ENCODE measurements around the gene INTS15. TPM values are rescaled to one million over a fixed set of nuclear protein-coding genes. Genes with fewer than 3 reads are reported as not detected.

The INTS15 gene
- total and polyA plus RNA-seq, 11 donors, result 7.1 to 22.7 (median 15.3) TPM

GRCh38 chr7:6604458-6604857 is 14.6 kb downstream of the INTS15 start:
- DNase-seq (peak in 1 of 5 donors; percentile 40), ATAC-seq (no peak)
- peaks cover 0 to 91% (median 76%) of the 10 kb centered on the region in 9 donors for H3K36me3 ChIP-seq
- no peak for TF ChIP-seq CTCF (IDR thresholded peaks at IDR 0.05)
- no peak for TF ChIP-seq POLR2A (IDR thresholded peaks at IDR 0.05)
- no peaks in the 10 kb centered on the region for H3K27me3 ChIP-seq
- H3K4me1 ChIP-seq, result no peaks in the 10 kb centered on the region
- H3K4me3 ChIP-seq, result no peak overlapping the region
- H3K27ac ChIP-seq, result no peak overlapping the region
- WGBS, 4 donors, result 88 to 94% (median 90%) methylated on average over 10 of the region's 10 CpGs
- no peaks in the 10 kb centered on the region for H3K9me3 ChIP-seq
- intact Hi-C loops (cut with DNase I), result no loop called here

- H3K36me3 ChIP-seq, result peaks cover 0 to 67% (median 54%) of the 10 kb centered on the region in 9 donors
- DNase-seq, result no peak
- TF ChIP-seq POLR2A (IDR thresholded peaks at IDR 0.05) (no peak), CTCF (IDR thresholded peaks at IDR 0.05) (no peak)
These were observed 17.2 kb downstream of the INTS15 start for GRCh38 chr7:6606866-6607583.

GRCh38 chr7:6607651-6608051 is 17.8 kb downstream of the INTS15 start:
- Histone ChIP-seq H3K9me3 (no peaks in the 10 kb centered on the region), H3K4me1 (no peaks in the 10 kb centered on the region), H3K27me3 (no peaks in the 10 kb centered on the region), H3K4me3 (no peak overlapping the region), H3K27ac (no peak overlapping the region), H3K36me3 (peaks cover 0 to 61% (median 48%) of the 10 kb centered on the region in 9 donors)
- intact Hi-C loops (cut with DNase I), result no loop called here
- WGBS, 4 donors, result 90 to 95% (median 94%) methylated on average over 37 to 38 of the region's 38 CpGs
- no peak for TF ChIP-seq POLR2A (IDR thresholded peaks at IDR 0.05)
- no peak for DNase-seq
- ATAC-seq, result peak in 2 of 4 donors; percentile 16 to 25

More at GRCh38 chr7:6606866-6607583, 17.2 kb downstream of the INTS15 start:
- 92 to 95% (median 92%) methylated on average over 33 to 36 of the region's 36 CpGs for WGBS, 4 donors
- Histone ChIP-seq H3K4me3 (no peak overlapping the region), H3K27ac (no peak overlapping the region), H3K4me1 (no peaks in the 10 kb centered on the region), H3K9me3 (no peaks in the 10 kb centered on the region), H3K27me3 (no peaks in the 10 kb centered on the region)
- intact Hi-C loops (cut with DNase I), result no loop called here
- ATAC-seq, result peak in 1 of 4 donors; percentile 12

- Histone ChIP-seq H3K27me3 (no peaks in the 10 kb centered on the region), H3K36me3 (peaks cover 0 to 56% (median 43%) of the 10 kb centered on the region in 9 donors), H3K27ac (no peak overlapping the region), H3K4me1 (no peaks in the 10 kb centered on the region), H3K9me3 (no peaks in the 10 kb centered on the region), H3K4me3 (no peak overlapping the region)
- DNase-seq (no peak), ATAC-seq (no peak)
- intact Hi-C loops (cut with DNase I), result no loop called here
- TF ChIP-seq POLR2A (IDR thresholded peaks at IDR 0.05), result no peak
- TF ChIP-seq CTCF (IDR thresholded peaks at IDR 0.05), result no peak
- 89 to 93% (median 91%) methylated on average over 19 to 27 of the region's 27 CpGs for WGBS, 4 donors
These were observed 18.3 kb downstream of the INTS15 start for GRCh38 chr7:6608081-6608480.

All from heart left ventricle (tissue), 16 donors.